HK-2 (cell line): ENCODE data around the gene WT1.
"Not testable (repeated sequence)": the region's sequence is repeated elsewhere in the genome, so short reads cannot be mapped to it uniquely, and the experiment has no call there.

Source experiments
- DNase-seq: peaks from one replicate; pipeline ENCODE4 v3.0.0-alpha.2; 2018; ENCODE audit not compliant: unreplicated experiment

The WT1 gene

DNA sequence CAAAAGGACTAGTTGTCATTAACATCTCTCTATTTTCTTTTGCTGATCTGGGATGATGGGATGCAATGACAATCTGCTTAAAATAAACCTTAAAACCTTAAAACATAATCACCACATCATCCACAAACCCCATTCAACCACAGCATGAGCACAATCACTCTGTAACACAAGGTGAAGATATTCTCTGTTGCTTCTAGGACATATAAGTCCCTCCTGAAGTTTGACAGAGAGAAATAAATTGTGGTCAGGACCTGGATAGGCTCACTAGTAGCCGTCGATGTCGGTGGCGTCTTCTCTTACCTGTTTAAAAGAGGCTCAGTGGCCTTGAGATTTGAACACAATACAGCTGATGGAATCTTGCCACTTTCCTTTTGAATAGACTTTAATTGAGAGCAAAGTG is 47.9 kb downstream of the WT1 start:
- DNase-seq = no peak

- no peak for DNase-seq
Observed at GRCh38 chr11:32386770-32387377, 48.5 kb downstream of the WT1 start.

GRCh38 chr11:32385998-32386397 is 49.3 kb downstream of the WT1 start:
- DNase-seq = peak; percentile 8

DNA sequence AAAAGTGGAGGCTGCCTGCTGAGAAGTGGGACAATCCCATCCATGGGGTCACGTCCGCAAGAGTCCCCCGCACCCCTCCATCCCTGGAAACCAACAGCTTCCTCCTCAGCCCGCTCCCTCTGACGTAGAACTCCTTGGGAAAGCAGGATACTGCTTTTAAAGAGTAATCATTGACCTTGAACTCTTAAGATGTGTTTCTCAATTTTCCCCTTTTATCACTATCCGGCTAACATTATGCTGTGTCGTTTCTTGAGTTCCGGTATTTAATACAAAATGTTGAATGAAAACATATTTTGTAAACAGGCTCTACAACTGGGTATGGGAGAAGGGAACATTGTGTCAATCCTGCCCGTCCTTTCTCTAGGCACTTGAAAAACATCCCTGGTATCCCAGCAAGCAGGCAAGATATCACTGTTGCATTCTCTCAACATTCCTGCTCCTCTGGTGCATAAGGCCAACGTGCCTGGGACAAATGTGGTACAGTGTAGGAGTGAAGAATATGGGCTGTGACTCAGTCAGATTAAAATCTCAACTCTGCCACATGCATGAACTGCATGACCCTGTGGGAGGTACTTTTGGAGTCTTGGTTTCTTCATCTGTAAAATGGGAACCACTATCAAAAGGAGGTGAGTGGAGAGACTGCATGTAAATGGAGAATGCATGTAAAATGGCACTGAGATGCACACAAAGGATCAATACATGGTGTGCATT is 52.8 kb downstream of the WT1 start:
- no peak for DNase-seq

- DNase-seq = no peak
Observed at GRCh38 chr11:32381179-32381578, 54.2 kb downstream of the WT1 start.

GRCh38 chr11:32379719-32380118 is 55.6 kb downstream of the WT1 start:
- DNase-seq = no peak

GRCh38 chr11:32375826-32376225 is 59.5 kb downstream of the WT1 start:
- DNase-seq = no peak

- DNase-seq = no peak
Observed at GRCh38 chr11:32374261-32374711, 61.1 kb downstream of the WT1 start.

- not testable (repeated sequence) for DNase-seq
Observed at GRCh38 chr11:32369987-32370386, 65.4 kb downstream of the WT1 start.

DNA sequence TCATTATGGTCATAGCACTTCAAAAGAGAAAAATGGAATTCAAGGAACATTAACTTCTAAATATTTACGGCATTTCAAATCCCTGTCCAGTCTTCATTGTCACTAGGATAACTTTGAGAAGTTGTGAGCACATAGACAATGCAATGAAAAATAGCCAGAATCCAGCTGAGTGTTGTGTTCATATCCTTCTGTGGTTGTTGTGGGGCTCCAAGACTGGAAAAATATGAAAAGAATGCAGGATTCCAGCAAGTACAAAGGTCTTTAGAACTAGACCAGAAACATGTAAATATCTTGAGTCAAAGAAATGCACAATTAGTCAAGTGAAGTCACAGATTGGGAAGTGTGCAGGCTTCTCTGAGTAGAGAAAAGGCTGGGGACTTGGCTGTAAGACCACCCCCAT is 68.7 kb downstream of the WT1 start:
- no peak for DNase-seq

DNA sequence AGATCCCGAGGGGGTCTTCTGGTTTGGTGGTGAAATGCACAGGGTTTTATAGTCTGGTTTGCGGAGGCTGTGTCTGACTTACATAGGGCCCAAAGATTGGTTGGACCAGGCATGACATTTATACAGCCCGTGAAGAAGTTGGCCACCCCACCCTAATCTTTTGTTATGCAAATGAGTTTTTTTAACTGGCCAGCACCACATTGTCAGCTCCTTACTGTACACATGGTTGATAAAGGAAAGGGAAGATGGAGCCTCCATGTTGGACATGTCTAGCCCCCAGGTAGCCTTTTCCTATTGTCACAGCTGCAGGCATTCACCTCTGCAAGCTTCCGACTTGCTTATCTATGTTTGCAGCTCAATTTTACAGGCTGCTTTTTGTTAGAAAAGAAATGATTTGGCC is 70.1 kb downstream of the WT1 start:
- DNase-seq = no peak

- DNase-seq = no peak
Observed at GRCh38 chr11:32358729-32359128, 76.6 kb downstream of the WT1 start.

GRCh38 chr11:32353884-32354283 is 81.5 kb downstream of the WT1 start:
- DNase-seq = no peak

- DNase-seq = no peak
Observed at GRCh38 chr11:32348502-32348901, 86.8 kb downstream of the WT1 start.

GRCh38 chr11:32344946-32345345 is 90.4 kb downstream of the WT1 start:
- DNase-seq = no peak

GRCh38 chr11:32343325-32344008 is 91.9 kb downstream of the WT1 start:
- DNase-seq = no peak

GRCh38 chr11:32341620-32342613 is 93.4 kb downstream of the WT1 start:
- DNase-seq = no peak

GRCh38 chr11:32340181-32340580 is 95.2 kb downstream of the WT1 start:
- no peak for DNase-seq
